Germinal center (tissue), 1 donor: ENCODE results near the gene LPAR3.

Experiments
- DNase-seq: peaks from one replicate; pipeline ENCODE4 v3.0.0; 2012; ENCODE audit warnings: mixed read lengths, low spot score

LPAR3 gene

GRCh38 chr1:84827976-84828375 is 65.0 kb downstream of the LPAR3 start:
- DNase-seq: no peak

GRCh38 chr1:84827555-84827954 is 65.5 kb downstream of the LPAR3 start:
- DNase-seq: no peak

- DNase-seq: no peak
Measured at GRCh38 chr1:84825161-84825560, 67.8 kb downstream of the LPAR3 start.

GRCh38 chr1:84823991-84824390 is 69.0 kb downstream of the LPAR3 start:
- no peak for DNase-seq

- DNase-seq: no peak
Measured at GRCh38 chr1:84823511-84823910, 69.5 kb downstream of the LPAR3 start.

GRCh38 chr1:84810343-84810742 is 82.7 kb downstream of the LPAR3 start:
- no peak for DNase-seq

GRCh38 chr1:84809023-84809422 is 84.0 kb downstream of the LPAR3 start:
- DNase-seq: no peak

GRCh38 chr1:84803604-84804003 is 89.4 kb downstream of the LPAR3 start:
- no peak for DNase-seq

- no peak for DNase-seq
Measured at GRCh38 chr1:84802567-84803232, 90.3 kb downstream of the LPAR3 start.

GRCh38 chr1:84800090-84801073 is 92.6 kb downstream of the LPAR3 start:
- DNase-seq: no peak

GRCh38 chr1:84797603-84798002 is 95.4 kb downstream of the LPAR3 start:
- DNase-seq: no peak

GRCh38 chr1:84795966-84796600 is 96.9 kb downstream of the LPAR3 start:
- no peak for DNase-seq

GRCh38 chr1:84795213-84795612 is 97.8 kb downstream of the LPAR3 start:
- no peak for DNase-seq

GRCh38 chr1:84792421-84792820 is 100.6 kb downstream of the LPAR3 start:
- no peak for DNase-seq

- no peak for DNase-seq
Measured at GRCh38 chr1:84789014-84789413, 104.0 kb downstream of the LPAR3 start.

GRCh38 chr1:84785271-84786036 is 107.6 kb downstream of the LPAR3 start:
- DNase-seq: no peak

GRCh38 chr1:84782881-84783280 is 110.1 kb downstream of the LPAR3 start:
- no peak for DNase-seq

GRCh38 chr1:84781946-84782771 is 110.8 kb downstream of the LPAR3 start:
- peak; percentile 77 for DNase-seq

GRCh38 chr1:84780000-84780716 is 112.8 kb downstream of the LPAR3 start:
- DNase-seq: no peak

GRCh38 chr1:84776639-84777038 is 116.4 kb downstream of the LPAR3 start:
- no peak for DNase-seq
